Ishikawa (cell line): ENCODE data around the gene MACROD2.

Experiments
- CEBPB ChIP-seq: IDR thresholded peaks from 2 replicates; pipeline ENCODE4 v1.6.1; 2012
- EGR1 ChIP-seq: IDR thresholded peaks from 2 replicates; pipeline ENCODE4 v1.6.1; 2012
- EP300 ChIP-seq: IDR thresholded peaks from 2 replicates; pipeline ENCODE4 v1.6.1; 2012; ENCODE audit warnings: borderline replicate concordance
- MAX ChIP-seq: IDR thresholded peaks from 2 replicates; pipeline ENCODE4 v1.6.1; 2012
- RAD21 ChIP-seq: IDR thresholded peaks from 2 replicates; pipeline ENCODE4 v1.6.1; 2012; ENCODE audit warnings: low read depth
- REST ChIP-seq: IDR thresholded peaks from 2 replicates; pipeline ENCODE4 v1.6.1; 2012; ENCODE audit warnings: low read depth, mild to moderate bottlenecking
- TAF1 ChIP-seq: IDR thresholded peaks from 2 replicates; pipeline ENCODE4 v1.6.1; 2012; ENCODE audit warnings: low read depth, mild to moderate bottlenecking

- TF ChIP-seq TAF1 = no peak
- TF ChIP-seq EP300 = no peak
- no peak for TF ChIP-seq RAD21
- no peak for TF ChIP-seq EGR1
- TF ChIP-seq REST = no peak
- no peak for TF ChIP-seq CEBPB
- no peak for TF ChIP-seq MAX
Observed at GRCh38 chr20:14785065-14785743, 789.9 kb downstream of the MACROD2 start.
